GM18868 (cell line): ENCODE results near the gene TUBB6.

Experiments used
- ATAC-seq: cut with Tn5 transposase; IDR thresholded peaks from one replicate; pipeline ENCODE4 v1.9.1; 2021; ENCODE audit warnings: mild to moderate bottlenecking, moderate library complexity; ENCODE audit not compliant: unreplicated experiment

TUBB6 gene

GRCh38 chr18:12335503-12335902 is 27.5 kb downstream of the TUBB6 start:
- no peak for ATAC-seq

DNA sequence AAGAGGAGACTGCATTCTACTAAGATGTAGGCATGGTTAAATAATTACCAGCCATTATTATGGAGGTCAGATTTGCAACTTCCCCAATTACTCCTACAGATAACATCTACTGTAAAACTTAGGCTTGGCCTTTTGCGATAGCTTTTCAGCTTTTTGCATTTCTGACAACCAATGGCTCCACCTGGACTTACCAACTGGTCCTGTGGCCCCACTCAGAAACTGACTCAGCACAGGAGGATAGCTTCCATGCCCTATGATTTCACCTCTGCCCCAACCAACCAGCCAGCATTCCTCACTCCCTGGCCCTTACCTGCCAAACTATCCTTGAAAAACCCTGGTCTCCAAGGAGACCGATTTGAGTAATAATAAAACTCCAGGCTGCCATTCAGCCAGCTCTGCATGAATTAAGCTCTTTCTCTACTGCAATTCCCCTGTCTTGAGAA is 28.2 kb downstream of the TUBB6 start:
- ATAC-seq: no peak

- no peak for ATAC-seq
Observed at GRCh38 chr18:12336887-12337286, 28.8 kb downstream of the TUBB6 start.

- ATAC-seq: no peak
Observed at GRCh38 chr18:12338382-12338781, 30.3 kb downstream of the TUBB6 start.

- no peak for ATAC-seq
Observed at GRCh38 chr18:12340945-12341660, 33.1 kb downstream of the TUBB6 start.

DNA sequence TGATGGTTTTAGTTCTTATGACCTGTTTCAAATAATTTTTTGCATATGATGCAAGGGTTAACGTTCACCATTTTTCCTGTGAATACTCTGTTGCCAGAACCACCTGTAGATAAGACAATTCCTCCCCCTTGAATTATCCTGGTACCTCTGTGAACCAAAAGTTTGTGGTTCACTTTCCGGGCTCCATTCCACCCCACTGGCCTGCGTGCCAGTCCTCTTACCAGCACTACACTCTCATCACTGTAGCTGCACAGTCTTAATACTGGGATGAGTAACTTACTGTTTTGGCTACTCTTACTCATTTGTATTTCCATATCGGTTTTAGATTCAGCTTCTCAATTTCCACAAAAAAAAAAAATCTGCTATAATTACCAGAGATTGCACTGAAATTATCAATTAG is 34.6 kb downstream of the TUBB6 start:
- ATAC-seq: no peak

- ATAC-seq: no peak
Observed at GRCh38 chr18:12345491-12346239, 37.6 kb downstream of the TUBB6 start.

GRCh38 chr18:12346240-12346565 is 38.2 kb downstream of the TUBB6 start:
- no peak for ATAC-seq

GRCh38 chr18:12347895-12348294 is 39.9 kb downstream of the TUBB6 start:
- ATAC-seq: no peak

DNA sequence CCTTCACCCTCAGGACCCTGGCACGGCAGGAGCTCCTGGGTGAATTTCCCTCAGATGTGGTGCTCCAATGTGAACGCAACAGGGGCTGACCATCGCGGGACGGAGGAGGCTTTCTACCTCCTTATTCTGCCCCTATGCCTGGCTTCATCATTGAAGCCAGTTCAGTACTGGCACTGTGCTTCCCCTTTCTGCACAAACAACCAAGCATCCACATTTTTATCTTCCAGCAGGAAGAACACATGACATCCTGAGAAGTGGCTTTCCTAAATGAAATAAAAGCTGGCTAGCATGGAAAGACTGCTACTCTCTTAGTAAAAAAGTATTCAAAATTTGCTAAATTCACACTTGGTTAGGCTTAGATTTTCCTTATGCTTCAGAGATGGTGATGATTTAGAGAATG is 44.1 kb downstream of the TUBB6 start:
- no peak for ATAC-seq

DNA sequence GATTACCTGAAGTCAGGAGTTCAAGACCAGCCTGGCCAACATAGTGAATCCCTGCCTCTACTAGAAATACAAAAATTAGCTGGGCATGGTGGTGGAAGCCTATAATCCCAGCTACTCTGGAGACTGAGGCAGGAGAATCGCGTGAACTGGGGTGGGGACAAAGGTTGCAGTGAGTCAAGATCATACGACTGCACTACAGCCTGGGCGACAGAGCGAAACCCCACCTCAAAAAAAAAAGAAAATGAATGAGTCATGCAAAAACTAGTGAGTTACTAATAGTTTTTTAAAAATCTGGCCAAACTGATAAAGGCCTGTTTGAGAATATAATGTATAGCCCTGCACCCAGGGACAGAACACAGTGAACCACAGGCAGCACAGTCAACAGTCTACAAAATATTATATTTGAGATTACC is 51.5 kb downstream of the TUBB6 start:
- ATAC-seq: no peak

GRCh38 chr18:12361770-12362378 is 53.8 kb downstream of the TUBB6 start:
- no peak for ATAC-seq

- no peak for ATAC-seq
Observed at GRCh38 chr18:12362473-12363174, 54.6 kb downstream of the TUBB6 start.

DNA sequence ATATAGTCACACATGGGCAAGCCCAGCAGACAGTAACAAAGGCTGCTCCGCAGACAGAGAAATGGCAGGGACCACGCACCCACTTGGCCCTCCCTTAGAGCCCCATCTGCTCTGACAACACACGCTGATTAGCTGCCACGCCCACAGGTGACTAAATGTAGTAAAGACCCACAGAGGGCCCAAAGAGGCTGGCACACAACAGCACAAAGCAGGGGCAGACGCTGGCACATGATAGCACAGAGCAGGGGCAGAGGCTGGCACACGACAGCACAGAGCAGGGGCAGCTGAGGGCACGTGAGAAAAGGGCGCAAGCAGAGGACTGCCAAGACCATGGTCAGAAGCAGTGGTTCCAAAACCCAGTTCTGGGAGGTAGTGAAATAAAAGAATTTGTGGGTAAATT is 58.3 kb downstream of the TUBB6 start:
- ATAC-seq: no peak

DNA sequence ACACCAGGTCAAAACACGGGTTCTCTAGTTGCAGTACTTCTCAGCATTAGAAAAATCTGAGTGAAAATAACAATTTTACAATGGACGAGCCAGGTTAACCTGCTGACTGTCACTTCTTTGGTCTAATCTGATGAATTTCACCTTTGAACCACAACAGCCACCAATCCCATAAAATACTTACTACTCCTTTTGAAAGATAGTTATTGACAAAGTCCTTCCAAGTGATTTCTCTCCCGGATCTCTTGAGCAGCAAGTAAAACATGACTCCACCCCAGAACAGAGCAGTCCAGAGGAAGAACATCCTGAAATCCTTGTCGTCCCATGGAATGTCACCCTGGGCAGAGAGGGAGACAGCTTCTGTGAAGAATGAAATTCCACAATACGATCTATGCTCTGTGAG is 58.7 kb downstream of the TUBB6 start:
- no peak for ATAC-seq

DNA sequence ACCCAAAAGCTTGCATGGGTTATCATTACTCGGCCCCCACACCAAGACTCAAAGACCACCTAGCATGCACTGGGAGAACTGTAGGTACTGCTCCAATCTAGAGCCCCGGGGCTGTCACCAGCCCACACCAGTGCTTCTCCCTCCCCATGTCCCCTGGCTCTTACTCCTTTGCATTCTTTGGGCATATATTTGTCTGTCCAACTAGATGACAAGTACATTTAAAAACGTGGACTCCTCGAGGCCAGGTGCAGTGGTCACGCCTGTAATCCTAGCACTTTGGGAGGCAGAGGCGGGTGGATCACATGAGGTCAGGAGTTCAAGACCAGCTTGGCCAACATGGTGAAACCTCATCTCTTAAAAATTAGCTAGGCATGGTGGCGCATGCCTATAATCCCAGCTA is 61.2 kb downstream of the TUBB6 start:
- no peak for ATAC-seq

- ATAC-seq: no peak
Observed at GRCh38 chr18:12371590-12371989, 63.5 kb downstream of the TUBB6 start.

DNA sequence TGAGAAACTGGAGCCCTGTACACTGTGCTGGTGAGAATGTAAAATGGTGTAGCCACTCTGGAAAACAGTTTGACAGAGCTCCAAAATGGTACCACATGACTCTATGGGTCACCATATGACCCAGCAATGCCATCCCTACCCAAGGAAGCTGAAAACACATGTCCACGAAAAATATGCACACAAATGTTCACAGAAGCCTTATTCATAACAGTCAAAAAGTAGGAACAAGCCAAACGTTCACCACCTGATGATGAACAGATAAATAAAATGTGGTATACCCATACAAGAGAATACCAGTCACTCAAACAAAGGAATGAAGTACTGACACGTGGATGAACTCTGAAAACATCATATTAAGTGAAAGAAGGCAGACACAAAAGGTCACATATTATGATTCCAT is 64.4 kb downstream of the TUBB6 start:
- no peak for ATAC-seq

- no peak for ATAC-seq
Observed at GRCh38 chr18:12373116-12373770, 65.2 kb downstream of the TUBB6 start.

GRCh38 chr18:12373771-12374116 is 65.7 kb downstream of the TUBB6 start:
- ATAC-seq: no peak

- ATAC-seq: no peak
Observed at GRCh38 chr18:12374401-12374800, 66.4 kb downstream of the TUBB6 start.
